HCEC 1CT (cell line): Measurements from ENCODE around the gene ARL6.

Experiments
- DNase-seq: peaks from one replicate; pipeline ENCODE4 v3.0.0-alpha.2; 2017

The ARL6 gene

GRCh38 chr3:97764407-97765238 lies at the start of gene ARL6:
Gene ARL6, plus strand, starts transcription at chr3:97764758. Its CDS starts 3,350 bp downstream, at chr3:97768108.
- peak; percentile 88 for DNase-seq

GRCh38 chr3:97719156-97719821 lies 45.3 kb upstream of the ARL6 start:
- DNase-seq = peak; percentile 56

GRCh38 chr3:97720417-97720816 lies 44.1 kb upstream of the ARL6 start:
- no peak for DNase-seq

GRCh38 chr3:97721446-97721845 lies 43.1 kb upstream of the ARL6 start:
- no peak for DNase-seq

- no peak for DNase-seq
Measured at GRCh38 chr3:97736928-97737327, 27.6 kb upstream of the ARL6 start.

- DNase-seq = no peak
Measured at GRCh38 chr3:97738761-97739160, 25.8 kb upstream of the ARL6 start.

GRCh38 chr3:97742036-97742435 lies 22.5 kb upstream of the ARL6 start:
- DNase-seq = no peak

GRCh38 chr3:97744289-97744688 lies 20.3 kb upstream of the ARL6 start:
- DNase-seq = no peak

GRCh38 chr3:97763586-97764406 lies 762 bp upstream of the ARL6 start:
- no peak for DNase-seq

GRCh38 chr3:97765336-97765735 lies 778 bp downstream of the ARL6 start:
- no peak for DNase-seq

- no peak for DNase-seq
Measured at GRCh38 chr3:97772926-97773325, 8.4 kb downstream of the ARL6 start.

GRCh38 chr3:97778152-97778551 lies 13.6 kb downstream of the ARL6 start:
- peak; percentile 18 for DNase-seq

GRCh38 chr3:97793420-97794019 lies 29.0 kb downstream of the ARL6 start:
- peak; percentile 53 for DNase-seq

GRCh38 chr3:97795951-97796350 lies 31.4 kb downstream of the ARL6 start:
- no peak for DNase-seq

- DNase-seq = peak; percentile 14
Measured at GRCh38 chr3:97804471-97804870, 39.9 kb downstream of the ARL6 start.

GRCh38 chr3:97810779-97811390 lies 46.3 kb downstream of the ARL6 start:
- DNase-seq = peak; percentile 74

GRCh38 chr3:97815149-97815917 lies 50.8 kb downstream of the ARL6 start:
- DNase-seq = peak; percentile 10

GRCh38 chr3:97816811-97817210 lies 52.3 kb downstream of the ARL6 start:
- DNase-seq = no peak

GRCh38 chr3:97817965-97818364 lies 53.4 kb downstream of the ARL6 start:
- DNase-seq = no peak

- no peak for DNase-seq
Measured at GRCh38 chr3:97820780-97821179, 56.2 kb downstream of the ARL6 start.

- no peak for DNase-seq
Measured at GRCh38 chr3:97821287-97821773, 56.8 kb downstream of the ARL6 start.
